Measurements from ENCODE around the gene METRN.
A peak's percentile ranks its signal among the peaks of the same experiment; 100 is the strongest.

The METRN gene

GRCh38 chr16:694863-695354 lies 20.0 kb upstream of the METRN start:
- Histone ChIP-seq H3K27me3 (ENCODE audit: low read depth, low read length) (peaks cover 27% of the 10 kb centered on the region), H3K4me1 (ENCODE audit: control insufficient read depth in 1 of 2, insufficient read depth in 2 of 2, low read length in 2 of 2) (peaks cover 0 to 31% of the 10 kb centered on the region in 2 donors), H3K27ac (ENCODE audit: low read length) (no peak overlapping the region), H3K4me3 (ENCODE audit: low read depth in 1 of 2, low read length in 2 of 2) (no peak overlapping the region), H3K9me3 (ENCODE audit: control insufficient read depth in 1 of 2, low read length in 2 of 2) (no peaks in the 10 kb centered on the region), H3K36me3 (ENCODE audit: control insufficient read depth in 1 of 2, insufficient read depth in 2 of 2, low read length in 2 of 2) (no peaks in the 10 kb centered on the region)

GRCh38 chr16:695355-696089 lies 19.4 kb upstream of the METRN start:
- H3K27me3 ChIP-seq (ENCODE audit: low read depth, low read length), result peaks cover 27% of the 10 kb centered on the region
- H3K9me3 ChIP-seq (ENCODE audit: control insufficient read depth in 1 of 2, low read length in 2 of 2), result no peaks in the 10 kb centered on the region
- H3K4me3 ChIP-seq (ENCODE audit: low read depth in 1 of 2, low read length in 2 of 2), result peak overlapping the region in 1 of 2 donors; percentile 15
- no peaks in the 10 kb centered on the region for H3K36me3 ChIP-seq (ENCODE audit: control insufficient read depth in 1 of 2, insufficient read depth in 2 of 2, low read length in 2 of 2)
- no peak overlapping the region for H3K27ac ChIP-seq (ENCODE audit: low read length)
- H3K4me1 ChIP-seq (ENCODE audit: control insufficient read depth in 1 of 2, insufficient read depth in 2 of 2, low read length in 2 of 2), result peaks cover 0 to 31% of the 10 kb centered on the region in 2 donors

DNA sequence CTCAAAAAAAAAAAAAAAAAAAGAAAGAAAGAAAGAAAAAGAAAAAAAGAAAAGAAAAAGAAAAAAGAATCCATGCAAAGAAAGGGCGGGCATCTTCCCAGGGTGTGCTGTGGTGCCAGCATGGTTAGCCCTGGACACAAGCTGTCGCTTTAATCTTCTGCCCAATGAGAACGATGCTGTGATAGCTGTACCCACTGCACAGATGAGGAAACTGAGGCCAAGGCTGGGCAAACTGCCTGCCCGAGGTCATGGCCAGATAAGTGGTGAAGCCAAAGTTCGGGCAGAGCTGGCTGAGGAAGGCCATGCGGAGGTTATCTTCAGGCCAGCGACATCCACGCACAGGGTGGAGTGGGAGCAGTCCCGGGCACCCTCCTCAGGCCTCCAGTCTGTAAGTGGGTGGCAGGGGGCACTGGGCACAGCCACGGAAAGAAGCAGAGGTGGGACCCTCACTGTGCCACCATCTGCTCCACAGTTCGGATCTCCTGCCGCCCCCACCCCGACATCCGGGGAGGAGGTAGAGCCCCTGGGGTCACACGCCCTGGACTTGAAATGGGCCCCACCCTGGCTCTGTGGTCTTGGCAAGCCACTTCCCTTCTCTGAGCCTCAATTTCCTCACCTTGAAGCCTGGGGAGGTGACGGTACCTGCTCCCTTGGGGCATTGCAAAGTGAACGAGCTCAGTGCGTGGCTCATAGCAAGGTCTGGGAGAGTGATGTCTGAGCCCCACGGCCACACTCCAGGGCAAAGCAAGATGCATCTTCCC lies 15.8 kb upstream of the METRN start:
- peaks cover 34% of the 10 kb centered on the region for H3K27me3 ChIP-seq (ENCODE audit: low read depth, low read length)
- no peak overlapping the region for H3K27ac ChIP-seq (ENCODE audit: low read length)
- no peak overlapping the region for H3K4me3 ChIP-seq (ENCODE audit: low read depth in 1 of 2, low read length in 2 of 2)
- no peaks in the 10 kb centered on the region for H3K9me3 ChIP-seq (ENCODE audit: control insufficient read depth in 1 of 2, low read length in 2 of 2)
- H3K4me1 ChIP-seq (ENCODE audit: control insufficient read depth in 1 of 2, insufficient read depth in 2 of 2, low read length in 2 of 2), result peaks cover 0 to 29% of the 10 kb centered on the region in 2 donors
- no peaks in the 10 kb centered on the region for H3K36me3 ChIP-seq (ENCODE audit: control insufficient read depth in 1 of 2, insufficient read depth in 2 of 2, low read length in 2 of 2)

- Histone ChIP-seq H3K27me3 (ENCODE audit: low read depth, low read length) (peaks cover 30% of the 10 kb centered on the region), H3K4me1 (ENCODE audit: control insufficient read depth in 1 of 2, insufficient read depth in 2 of 2, low read length in 2 of 2) (peaks cover 0 to 16% of the 10 kb centered on the region in 2 donors), H3K4me3 (ENCODE audit: low read depth in 1 of 2, low read length in 2 of 2) (no peak overlapping the region), H3K36me3 (ENCODE audit: control insufficient read depth in 1 of 2, insufficient read depth in 2 of 2, low read length in 2 of 2) (no peaks in the 10 kb centered on the region), H3K9me3 (ENCODE audit: control insufficient read depth in 1 of 2, low read length in 2 of 2) (no peaks in the 10 kb centered on the region), H3K27ac (ENCODE audit: low read length) (no peak overlapping the region)
Measured at GRCh38 chr16:700684-701584, 14.0 kb upstream of the METRN start.

DNA sequence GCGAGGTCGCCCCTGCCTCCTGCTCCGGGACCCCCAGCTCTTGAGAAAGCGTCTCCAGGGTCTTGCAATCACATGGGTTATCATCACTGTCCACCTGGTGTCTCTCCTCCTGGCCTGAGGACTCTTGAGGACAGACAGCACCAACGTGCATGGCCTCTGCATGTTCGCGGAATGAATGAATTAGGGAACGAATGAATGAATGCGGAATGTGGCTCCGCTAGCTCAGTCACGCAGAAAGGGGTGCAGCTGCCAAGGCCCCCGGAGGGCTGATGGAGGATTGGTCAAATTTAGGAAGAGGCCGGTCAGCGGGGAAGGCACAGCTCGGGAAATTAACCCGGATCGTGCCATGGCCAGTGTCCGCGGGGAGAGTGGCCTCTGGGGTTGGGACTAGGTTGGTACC lies 12.6 kb upstream of the METRN start:
- Histone ChIP-seq H3K4me1 (ENCODE audit: control insufficient read depth in 1 of 2, insufficient read depth in 2 of 2, low read length in 2 of 2) (peaks cover 0 to 23% of the 10 kb centered on the region in 2 donors), H3K27me3 (ENCODE audit: low read depth, low read length) (peaks cover 39% of the 10 kb centered on the region), H3K9me3 (ENCODE audit: control insufficient read depth in 1 of 2, low read length in 2 of 2) (no peaks in the 10 kb centered on the region), H3K27ac (ENCODE audit: low read length) (no peak overlapping the region), H3K36me3 (ENCODE audit: control insufficient read depth in 1 of 2, insufficient read depth in 2 of 2, low read length in 2 of 2) (no peaks in the 10 kb centered on the region), H3K4me3 (ENCODE audit: low read depth in 1 of 2, low read length in 2 of 2) (no peak overlapping the region)

GRCh38 chr16:703406-703805 lies 11.5 kb upstream of the METRN start:
- Histone ChIP-seq H3K4me3 (ENCODE audit: low read depth in 1 of 2, low read length in 2 of 2) (no peak overlapping the region), H3K9me3 (ENCODE audit: control insufficient read depth in 1 of 2, low read length in 2 of 2) (no peaks in the 10 kb centered on the region), H3K27ac (ENCODE audit: low read length) (no peak overlapping the region), H3K27me3 (ENCODE audit: low read depth, low read length) (peaks cover 47% of the 10 kb centered on the region), H3K4me1 (ENCODE audit: control insufficient read depth in 1 of 2, insufficient read depth in 2 of 2, low read length in 2 of 2) (peaks cover 0 to 23% of the 10 kb centered on the region in 2 donors), H3K36me3 (ENCODE audit: control insufficient read depth in 1 of 2, insufficient read depth in 2 of 2, low read length in 2 of 2) (no peaks in the 10 kb centered on the region)

- Histone ChIP-seq H3K27ac (ENCODE audit: low read length) (no peak overlapping the region), H3K27me3 (ENCODE audit: low read depth, low read length) (peaks cover 53% of the 10 kb centered on the region), H3K36me3 (ENCODE audit: control insufficient read depth in 1 of 2, insufficient read depth in 2 of 2, low read length in 2 of 2) (no peaks in the 10 kb centered on the region), H3K9me3 (ENCODE audit: control insufficient read depth in 1 of 2, low read length in 2 of 2) (no peaks in the 10 kb centered on the region), H3K4me1 (ENCODE audit: control insufficient read depth in 1 of 2, insufficient read depth in 2 of 2, low read length in 2 of 2) (peaks cover 0 to 23% of the 10 kb centered on the region in 2 donors), H3K4me3 (ENCODE audit: low read depth in 1 of 2, low read length in 2 of 2) (no peak overlapping the region)
Measured at GRCh38 chr16:704047-704446, 10.9 kb upstream of the METRN start.

- Histone ChIP-seq H3K36me3 (ENCODE audit: control insufficient read depth in 1 of 2, insufficient read depth in 2 of 2, low read length in 2 of 2) (no peaks in the 10 kb centered on the region), H3K27me3 (ENCODE audit: low read depth, low read length) (peaks cover 56% of the 10 kb centered on the region), H3K27ac (ENCODE audit: low read length) (no peak overlapping the region), H3K4me1 (ENCODE audit: control insufficient read depth in 1 of 2, insufficient read depth in 2 of 2, low read length in 2 of 2) (peaks cover 0 to 24% of the 10 kb centered on the region in 2 donors), H3K9me3 (ENCODE audit: control insufficient read depth in 1 of 2, low read length in 2 of 2) (no peaks in the 10 kb centered on the region), H3K4me3 (ENCODE audit: low read depth in 1 of 2, low read length in 2 of 2) (no peak overlapping the region)
Measured at GRCh38 chr16:704552-705380, 10.2 kb upstream of the METRN start.

GRCh38 chr16:705431-706188 lies 9.3 kb upstream of the METRN start, which contains the start of gene FBXL16:
Gene FBXL16 (minus strand): TSS chr16:705801. CDS start chr16:697405, 8,396 bp downstream.
- H3K36me3 ChIP-seq (ENCODE audit: control insufficient read depth in 1 of 2, insufficient read depth in 2 of 2, low read length in 2 of 2), result no peaks in the 10 kb centered on the region
- H3K4me1 ChIP-seq (ENCODE audit: control insufficient read depth in 1 of 2, insufficient read depth in 2 of 2, low read length in 2 of 2), result peaks cover 0 to 26% of the 10 kb centered on the region in 2 donors
- no peak within 1 kb of the TSS for H3K27ac ChIP-seq (ENCODE audit: low read length)
- peaks cover 62% of the 10 kb centered on the region for H3K27me3 ChIP-seq (ENCODE audit: low read depth, low read length)
- H3K9me3 ChIP-seq (ENCODE audit: control insufficient read depth in 1 of 2, low read length in 2 of 2), result no peaks in the 10 kb centered on the region
- H3K4me3 ChIP-seq (ENCODE audit: low read depth in 1 of 2, low read length in 2 of 2), result no peak within 1 kb of the TSS
